GM18502 (cell line): ENCODE data around the gene DUSP28.
A peak's percentile ranks its signal among the peaks of the same experiment; 100 is the strongest.

Experiments
- ATAC-seq: cut with Tn5 transposase; IDR thresholded peaks from one replicate; pipeline ENCODE4 v1.9.1; 2021; ENCODE audit warnings: mild to moderate bottlenecking; ENCODE audit not compliant: unreplicated experiment, poor library complexity

The DUSP28 gene

GRCh38 chr2:240571314-240571973 is 11.3 kb downstream of the DUSP28 start:
- no peak for ATAC-seq

- ATAC-seq: no peak
These were observed 12.2 kb downstream of the DUSP28 start for GRCh38 chr2:240572141-240573031.

GRCh38 chr2:240573071-240573515 is 12.9 kb downstream of the DUSP28 start:
- no peak for ATAC-seq

- ATAC-seq: no peak
These were observed 13.6 kb downstream of the DUSP28 start for GRCh38 chr2:240573516-240574385.

GRCh38 chr2:240574386-240575100 is 14.4 kb downstream of the DUSP28 start:
- ATAC-seq: no peak

GRCh38 chr2:240575101-240575965 is 15.2 kb downstream of the DUSP28 start:
- no peak for ATAC-seq

GRCh38 chr2:240576036-240576435 is 15.9 kb downstream of the DUSP28 start:
- ATAC-seq: no peak

GRCh38 chr2:240576436-240577205 is 16.5 kb downstream of the DUSP28 start:
- no peak for ATAC-seq

- ATAC-seq: no peak
These were observed 17.3 kb downstream of the DUSP28 start for GRCh38 chr2:240577281-240578109.

GRCh38 chr2:240578110-240578450 is 17.9 kb downstream of the DUSP28 start:
- no peak for ATAC-seq

- ATAC-seq: no peak
These were observed 18.3 kb downstream of the DUSP28 start for GRCh38 chr2:240578488-240578887.

- ATAC-seq: no peak
These were observed 19.1 kb downstream of the DUSP28 start for GRCh38 chr2:240579071-240579762.

GRCh38 chr2:240579771-240580614 is 19.8 kb downstream of the DUSP28 start:
- ATAC-seq: peak; percentile 49

- ATAC-seq: no peak
These were observed 21.7 kb downstream of the DUSP28 start for GRCh38 chr2:240581811-240582210.

- ATAC-seq: no peak
These were observed 22.6 kb downstream of the DUSP28 start for GRCh38 chr2:240582781-240583180.

GRCh38 chr2:240583774-240584173 is 23.6 kb downstream of the DUSP28 start:
- no peak for ATAC-seq
